Mesendoderm (in vitro differentiated cells): ENCODE results near the gene TAPBP.
"Not testable (repeated sequence)": the region's sequence is repeated elsewhere in the genome, so short reads cannot be mapped to it uniquely, and the experiment has no call there.

Experiments
- DNase-seq: peaks from one replicate; pipeline ENCODE4 v3.0.0; 2013
- H2AK5ac ChIP-seq: 2 replicates; pipeline ENCODE4 v1.6.1; 2013; ENCODE audit warnings: low read length, inconsistent platforms
- H2BK120ac ChIP-seq: 2 replicates; pipeline ENCODE4 v1.6.1; 2013; ENCODE audit warnings: low read depth, mild to moderate bottlenecking, low read length, moderate library complexity, mixed read lengths
- H2BK15ac ChIP-seq: replicated peaks from 2 replicates; pipeline ENCODE4 v1.6.1; 2013; ENCODE audit warnings: low read depth, mild to moderate bottlenecking, moderate library complexity
- H2BK5ac ChIP-seq: 2 replicates; pipeline ENCODE4 v1.6.1; 2013; ENCODE audit warnings: low read length, inconsistent platforms
- H3K18ac ChIP-seq: 2 replicates; pipeline ENCODE4 v1.6.1; 2013; ENCODE audit warnings: mild to moderate bottlenecking, low read length, mixed read lengths
- H3K23ac ChIP-seq: one replicate; pipeline ENCODE4 v1.6.1; 2013; ENCODE audit warnings: low read length
- H3K27ac ChIP-seq: 2 replicates; pipeline ENCODE4 v1.5.1; 2013; ENCODE audit warnings: low read depth, mild to moderate bottlenecking, inconsistent platforms, low read length, moderate library complexity
- H3K27me3 ChIP-seq: 2 replicates; pipeline ENCODE4 v1.6.1; 2013; ENCODE audit warnings: low read length, control low read depth, mild to moderate bottlenecking, inconsistent platforms; ENCODE audit not compliant: insufficient read depth, poor library complexity
- H3K36me3 ChIP-seq: 2 replicates; pipeline ENCODE4 v1.6.1; 2013; ENCODE audit warnings: low read length, inconsistent platforms; ENCODE audit not compliant: control insufficient read depth, insufficient read depth
- H3K4ac ChIP-seq: one replicate; pipeline ENCODE4 v1.6.1; 2013; ENCODE audit warnings: low read depth, mild to moderate bottlenecking, low read length, moderate library complexity
- H3K4me1 ChIP-seq: 2 replicates; pipeline ENCODE4 v1.6.1; 2013; ENCODE audit warnings: low read depth, low read length, inconsistent platforms; ENCODE audit not compliant: control insufficient read depth
- H3K4me2 ChIP-seq: 2 replicates; pipeline ENCODE4 v1.6.1; 2013; ENCODE audit warnings: low read length
- H3K4me3 ChIP-seq: 2 replicates; pipeline ENCODE4 v1.5.1; 2013; ENCODE audit warnings: mild to moderate bottlenecking, low read length
- H3K56ac ChIP-seq: one replicate; pipeline ENCODE4 v1.6.1; 2013; ENCODE audit warnings: low read length
- H3K79me1 ChIP-seq: 2 replicates; pipeline ENCODE4 v1.6.1; 2013; ENCODE audit warnings: low read length, inconsistent platforms
- H3K79me2 ChIP-seq: 2 replicates; pipeline ENCODE4 v1.6.1; 2013; ENCODE audit warnings: mild to moderate bottlenecking, low read length; ENCODE audit not compliant: control insufficient read depth, insufficient read depth
- H3K9ac ChIP-seq: 2 replicates; pipeline ENCODE4 v1.6.1; 2013; ENCODE audit warnings: low read length, inconsistent platforms
- H4K5ac ChIP-seq: one replicate; pipeline ENCODE4 v1.6.1; 2013; ENCODE audit warnings: low read length
- H4K8ac ChIP-seq: one replicate; pipeline ENCODE4 v1.6.1; 2013; ENCODE audit warnings: low read depth, mild to moderate bottlenecking, control low read depth, low read length, moderate library complexity
- WGBS: extraction: QIAGEN DNeasy Blood & Tissue Kit; methylation state at CpG from one replicate; pipeline ENCODE4 v1.1.7; 2013; ENCODE audit warnings: low lambda C conversion rate, missing lambda C conversion rate; ENCODE audit not compliant: insufficient coverage; ENCODE audit errors: extremely low coverage; 5-methylcytosine and 5-hydroxymethylcytosine counted together

TAPBP gene

DNA sequence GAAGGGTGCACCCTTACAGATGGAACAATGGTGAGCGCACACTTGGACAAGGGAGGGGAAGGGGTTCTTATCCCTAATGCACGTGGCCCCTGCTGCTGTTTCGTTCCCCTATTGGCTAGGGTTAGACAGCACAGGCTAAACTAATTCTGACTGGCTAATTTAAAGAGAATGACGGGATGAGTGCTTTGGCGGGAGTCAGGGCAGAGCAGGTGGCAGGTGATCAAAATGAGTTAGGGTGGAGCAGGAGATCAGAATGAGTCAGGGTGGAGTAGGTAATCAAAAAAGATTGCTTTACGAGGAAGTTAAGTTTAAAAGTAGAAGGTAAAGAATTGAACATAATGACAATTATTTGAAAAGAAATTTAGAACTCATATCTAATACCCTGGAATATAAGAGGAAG, 42.0 kb upstream of the TAPBP start:
- WGBS: no CpG with 5 or more reads among the region's 6 CpGs
- H3K4me1 ChIP-seq, H4K8ac ChIP-seq, H3K27me3 ChIP-seq, H3K18ac ChIP-seq, H3K9ac ChIP-seq, H3K27ac ChIP-seq, H3K23ac ChIP-seq, H2BK120ac ChIP-seq, DNase-seq, H2AK5ac ChIP-seq, H3K4me2 ChIP-seq, H3K79me1 ChIP-seq, H3K36me3 ChIP-seq, H2BK5ac ChIP-seq, H4K5ac ChIP-seq, H3K79me2 ChIP-seq, H3K4me3 ChIP-seq, H3K56ac ChIP-seq, H2BK15ac ChIP-seq, H3K4ac ChIP-seq: not testable (repeated sequence)

DNA sequence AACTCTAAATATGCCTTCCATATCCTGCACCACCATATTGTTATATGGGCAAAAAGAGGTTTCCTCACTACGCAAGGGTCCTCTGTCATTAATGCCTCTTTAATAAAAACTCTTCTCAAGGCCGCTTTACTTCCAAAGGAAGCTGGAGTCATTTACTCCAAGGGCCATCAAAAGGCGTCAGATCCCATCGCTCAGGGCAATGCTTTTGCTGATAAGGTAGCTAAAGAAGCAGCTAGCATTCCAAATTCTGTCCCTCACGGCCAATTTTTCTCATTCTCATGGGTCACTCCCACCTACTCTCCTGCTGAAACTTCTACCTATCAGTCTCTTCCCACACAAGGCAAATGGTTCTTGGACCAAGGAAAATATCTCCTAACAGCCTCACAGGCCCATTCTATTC, 33.9 kb upstream of the TAPBP start:
- H2BK5ac ChIP-seq: no peak overlapping the region
- H3K4me1 ChIP-seq: no peaks in the 10 kb centered on the region
- no CpG with 5 or more reads among the region's 5 CpGs for WGBS
- H4K8ac ChIP-seq: no peak overlapping the region
- no peak overlapping the region for H3K56ac ChIP-seq
- H3K79me2 ChIP-seq: no peaks in the 10 kb centered on the region
- no peak overlapping the region for H3K4ac ChIP-seq
- no peak overlapping the region for H3K18ac ChIP-seq
- no peak overlapping the region for H3K4me2 ChIP-seq
- H3K27me3 ChIP-seq: no peaks in the 10 kb centered on the region
- no peak overlapping the region for H3K9ac ChIP-seq
- DNase-seq: no peak
- H3K36me3 ChIP-seq: no peaks in the 10 kb centered on the region
- no peak overlapping the region for H3K23ac ChIP-seq
- no peak overlapping the region for H2AK5ac ChIP-seq
- H2BK15ac ChIP-seq: no peak overlapping the region
- no peak overlapping the region for H2BK120ac ChIP-seq
- no peak overlapping the region for H4K5ac ChIP-seq
- no peaks in the 10 kb centered on the region for H3K79me1 ChIP-seq
- no peak overlapping the region for H3K27ac ChIP-seq
- no peak overlapping the region for H3K4me3 ChIP-seq

DNA sequence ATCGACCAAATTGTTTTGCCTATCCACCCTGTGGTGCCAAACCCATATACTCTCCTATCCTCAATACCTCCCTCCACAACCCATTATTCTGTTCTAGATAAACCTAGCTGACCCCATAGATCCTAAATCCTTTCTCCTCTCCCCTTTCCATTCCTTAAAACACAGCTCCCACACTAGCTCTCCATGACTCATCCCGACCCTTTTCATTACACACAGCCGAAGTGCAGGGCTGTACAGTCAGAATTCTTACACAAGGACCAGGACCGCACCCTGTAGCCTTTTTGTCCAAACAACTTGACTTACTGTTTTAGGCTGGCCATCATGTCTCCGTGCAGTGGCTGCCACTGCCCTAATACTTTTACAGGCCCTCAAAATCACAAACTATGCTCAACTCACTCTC, 33.1 kb upstream of the TAPBP start:
- H3K23ac ChIP-seq, H4K8ac ChIP-seq, H3K4ac ChIP-seq, H3K9ac ChIP-seq, H3K27me3 ChIP-seq, H2BK120ac ChIP-seq, DNase-seq, H3K4me3 ChIP-seq, H3K79me1 ChIP-seq, H3K4me2 ChIP-seq, H3K18ac ChIP-seq, H3K27ac ChIP-seq, H2AK5ac ChIP-seq, H2BK15ac ChIP-seq, H2BK5ac ChIP-seq, H4K5ac ChIP-seq, H3K36me3 ChIP-seq, H3K56ac ChIP-seq, H3K79me2 ChIP-seq, H3K4me1 ChIP-seq: not testable (repeated sequence)
- WGBS: no CpG with 5 or more reads among the region's 5 CpGs

DNA sequence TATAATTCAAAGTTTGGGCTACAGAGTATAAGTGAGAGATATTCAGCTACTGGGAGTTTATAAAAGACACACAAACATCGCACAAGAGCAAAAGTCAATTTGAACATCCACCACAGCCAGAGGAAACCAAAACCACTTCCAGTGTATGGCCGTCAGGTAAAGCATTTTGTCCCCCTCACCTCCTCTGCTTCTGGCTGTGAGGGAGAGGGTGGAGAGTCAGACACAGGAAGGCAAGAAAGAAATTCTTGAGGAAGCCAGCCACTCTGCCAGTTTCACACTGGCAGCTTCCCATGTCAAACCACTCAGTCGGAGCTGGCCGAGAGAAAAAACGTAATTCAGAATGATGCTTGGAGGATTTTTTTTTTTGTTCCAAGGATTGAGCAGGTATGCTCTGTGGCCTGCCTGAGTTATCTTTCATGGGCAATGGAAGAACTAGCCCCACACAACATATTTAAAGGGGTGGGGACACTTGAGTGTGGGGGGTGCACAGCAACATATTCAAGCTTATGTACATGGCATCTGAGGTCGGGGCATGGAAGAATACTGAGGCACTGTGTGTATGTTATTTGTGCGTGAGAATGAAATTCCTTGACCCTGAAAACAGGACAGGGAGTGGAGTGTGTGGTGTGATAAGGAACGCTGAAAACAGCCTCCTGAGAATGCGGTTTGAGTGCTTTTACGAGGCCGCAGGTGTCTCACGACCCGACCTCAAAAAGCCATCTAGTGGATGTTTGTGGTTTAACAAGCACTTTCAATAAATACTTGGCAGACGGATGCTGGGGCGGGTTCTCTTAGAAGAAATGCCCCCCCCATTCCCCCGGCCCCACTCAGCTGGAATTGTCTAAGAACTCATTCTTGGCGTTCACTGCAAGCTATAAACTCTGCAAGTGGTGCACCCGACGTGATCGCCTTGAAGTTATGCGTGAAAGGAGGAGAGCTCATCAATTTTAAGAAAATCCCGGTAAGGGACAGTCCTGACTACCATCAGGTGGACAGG, 31.1 kb upstream of the TAPBP start:
- WGBS: no CpG with 5 or more reads among the region's 22 CpGs
- Histone ChIP-seq H3K56ac (no peak overlapping the region), H3K18ac (no peak overlapping the region), H3K9ac (no peak overlapping the region), H3K4me1 (no peaks in the 10 kb centered on the region), H3K23ac (no peak overlapping the region), H3K79me2 (no peaks in the 10 kb centered on the region), H3K27ac (no peak overlapping the region), H3K4me2 (no peak overlapping the region), H2BK120ac (no peak overlapping the region), H2BK15ac (no peak overlapping the region), H4K8ac (no peak overlapping the region), H3K4ac (no peak overlapping the region), H3K4me3 (no peak overlapping the region), H4K5ac (no peak overlapping the region), H3K36me3 (no peaks in the 10 kb centered on the region), H3K79me1 (no peaks in the 10 kb centered on the region), H3K27me3 (no peaks in the 10 kb centered on the region), H2AK5ac (no peak overlapping the region), H2BK5ac (no peak overlapping the region)
- DNase-seq: peak; percentile 84

DNA sequence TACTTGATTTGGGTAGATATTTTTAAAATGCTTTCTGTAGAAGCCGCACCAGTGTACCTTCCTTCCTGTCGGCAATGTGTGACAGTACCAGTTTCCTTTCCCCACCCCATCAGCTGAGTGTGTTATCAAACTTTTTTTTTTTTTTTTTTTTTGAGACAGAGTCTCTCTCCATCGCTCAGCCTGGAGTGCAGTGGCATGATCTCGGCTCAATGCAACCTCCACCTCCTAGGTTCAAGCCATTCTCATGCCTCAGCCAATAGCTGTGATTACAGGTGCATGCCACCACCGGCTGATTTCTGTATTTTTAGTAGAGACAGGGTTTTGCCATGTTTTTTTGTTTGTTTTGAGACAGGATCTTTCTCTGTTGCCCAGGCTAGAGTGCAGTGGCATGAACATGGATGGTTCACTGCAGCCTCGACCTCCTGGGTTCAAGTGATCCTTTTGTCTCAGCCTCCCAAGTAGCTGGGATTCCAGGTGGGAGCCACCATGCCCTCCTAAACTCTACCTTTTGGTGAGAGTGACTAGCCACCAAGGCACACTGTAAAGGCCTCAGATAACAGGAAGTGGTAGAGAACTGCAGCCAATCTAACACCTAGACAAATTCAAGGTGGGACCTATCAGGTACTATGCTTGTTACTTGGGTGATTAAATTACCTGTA, 30.2 kb upstream of the TAPBP start:
- Histone ChIP-seq H3K79me2 (no peaks in the 10 kb centered on the region), H3K36me3 (no peaks in the 10 kb centered on the region), H3K4me1 (no peaks in the 10 kb centered on the region), H2AK5ac (no peak overlapping the region), H3K4me2 (no peak overlapping the region), H3K4ac (no peak overlapping the region), H3K9ac (no peak overlapping the region), H2BK120ac (no peak overlapping the region), H4K5ac (no peak overlapping the region), H3K23ac (no peak overlapping the region), H3K18ac (no peak overlapping the region), H2BK15ac (no peak overlapping the region), H3K79me1 (no peaks in the 10 kb centered on the region), H2BK5ac (no peak overlapping the region), H3K4me3 (no peak overlapping the region), H3K27me3 (no peaks in the 10 kb centered on the region), H3K56ac (no peak overlapping the region), H4K8ac (no peak overlapping the region), H3K27ac (no peak overlapping the region)
- DNase-seq: no peak
- no CpG with 5 or more reads among the region's 6 CpGs for WGBS
